Colon (tissue), 2 donors: ENCODE data around the gene BYSL.
"Not testable (repeated sequence)": the region's sequence is repeated elsewhere in the genome, so short reads cannot be mapped to it uniquely, and the experiment has no call there.

ENCODE experiments used
- FAIRE-seq: peaks from 2 replicates; lab custom pipeline; 2012; peaks lifted over from hg19 to GRCh38; lab: Jason Lieb, UNC
- donor health status: control.
- donor health status: control.

Gene BYSL

DNA sequence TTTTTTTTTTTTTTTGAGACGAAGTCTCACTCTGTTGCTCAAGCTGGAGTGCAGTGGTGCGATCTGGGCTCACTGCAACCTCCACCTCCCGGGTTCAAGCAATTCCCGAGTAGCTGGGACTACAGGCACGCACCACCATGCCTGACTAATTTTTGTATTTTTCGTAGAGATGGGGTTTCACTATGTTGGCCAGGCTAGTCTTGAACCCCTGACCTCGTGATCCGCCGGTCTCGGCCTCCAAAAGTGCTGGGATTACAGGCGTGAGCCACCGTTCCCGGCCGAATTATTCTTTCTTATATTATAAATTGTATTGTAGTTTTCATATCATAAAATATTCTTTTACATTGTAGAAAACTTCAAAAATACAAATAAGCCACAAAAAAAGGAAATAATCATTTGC lies 21.6 kb downstream of the BYSL start:
- not testable (repeated sequence) for FAIRE-seq

DNA sequence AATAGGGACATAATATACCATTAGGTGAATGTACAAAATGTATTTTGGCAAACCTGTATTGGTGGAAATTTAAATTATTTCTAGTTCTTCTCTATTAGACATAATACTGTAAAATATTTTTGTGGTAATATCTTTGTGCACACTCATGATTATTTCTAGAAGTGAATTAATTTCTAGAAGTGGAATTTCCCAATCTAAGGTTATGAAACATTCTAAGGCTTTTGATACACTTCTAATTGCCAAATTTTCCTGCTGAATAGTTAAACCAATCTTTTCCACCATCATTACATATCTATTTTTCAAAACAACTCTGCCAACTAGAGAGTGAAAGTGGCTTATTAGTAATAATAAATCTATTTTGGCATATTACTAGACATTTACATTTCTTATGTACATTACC lies 22.2 kb downstream of the BYSL start:
- FAIRE-seq: no peak

DNA sequence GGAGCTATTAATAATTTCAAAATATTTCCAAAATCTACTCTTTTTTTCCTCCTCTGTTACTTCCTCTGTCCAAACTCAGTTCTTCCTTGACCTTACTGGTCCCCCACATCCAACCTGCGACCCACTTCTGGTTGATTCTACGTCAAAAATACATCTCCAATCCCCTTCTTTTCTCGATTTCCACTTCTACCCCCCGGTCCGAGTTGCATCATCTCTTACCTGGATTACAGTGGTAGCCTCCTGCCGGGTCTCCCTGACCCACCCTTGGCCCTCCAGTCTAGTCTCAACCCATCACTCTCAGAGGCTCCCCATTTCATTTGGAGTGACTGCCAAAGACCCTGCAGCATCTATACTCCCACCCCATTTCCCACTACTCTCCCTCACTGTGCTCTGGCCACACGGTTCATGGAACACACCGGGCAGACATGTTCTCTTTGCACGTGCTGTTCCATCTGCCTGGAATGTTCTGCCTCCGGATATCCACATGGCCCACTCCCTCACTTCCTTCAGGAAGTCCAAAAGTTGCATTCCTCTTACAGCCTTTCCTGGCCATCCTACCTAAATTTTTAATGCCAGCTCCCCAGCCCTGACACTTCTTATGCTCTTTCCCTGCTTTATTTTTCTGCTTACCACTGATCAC lies 26.4 kb downstream of the BYSL start:
- no peak for FAIRE-seq

DNA sequence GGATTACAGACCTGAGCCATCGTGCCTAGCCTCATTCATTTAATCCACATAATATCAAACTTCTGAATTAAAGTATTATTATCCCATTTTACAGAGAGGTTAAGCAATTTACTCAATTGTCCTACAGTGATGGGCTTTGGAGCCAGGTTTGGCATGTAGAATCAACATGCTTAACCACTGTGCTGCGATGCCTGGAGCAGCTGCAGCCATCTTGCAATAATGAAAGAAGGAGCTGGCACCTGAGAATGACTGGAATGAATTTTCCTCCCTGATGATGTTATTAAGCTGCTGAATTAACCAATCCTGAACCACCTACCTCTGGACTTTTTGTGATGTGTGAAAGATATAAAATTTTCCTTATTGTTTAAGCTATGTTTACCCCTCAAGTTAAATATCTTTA lies 33.4 kb downstream of the BYSL start:
- FAIRE-seq: no peak

DNA sequence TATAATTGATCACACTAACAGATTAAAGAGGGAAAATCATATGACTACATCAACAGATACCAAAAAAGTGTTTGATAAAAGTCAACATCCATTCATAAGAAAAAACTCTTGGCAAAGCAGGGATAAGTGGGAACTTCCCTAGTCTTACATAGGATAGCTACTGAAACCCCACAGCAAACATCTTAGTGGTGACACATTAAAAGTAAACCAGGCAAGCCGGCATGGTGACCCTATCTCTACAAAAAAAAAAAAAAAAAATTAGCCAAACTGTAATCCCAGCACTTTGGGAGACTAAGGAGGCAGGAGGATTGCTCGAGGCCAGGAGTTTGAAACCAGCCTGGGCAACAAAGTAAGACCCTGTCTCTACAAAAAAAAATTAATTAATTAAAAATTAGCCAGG lies 34.1 kb downstream of the BYSL start:
- FAIRE-seq: no peak

DNA sequence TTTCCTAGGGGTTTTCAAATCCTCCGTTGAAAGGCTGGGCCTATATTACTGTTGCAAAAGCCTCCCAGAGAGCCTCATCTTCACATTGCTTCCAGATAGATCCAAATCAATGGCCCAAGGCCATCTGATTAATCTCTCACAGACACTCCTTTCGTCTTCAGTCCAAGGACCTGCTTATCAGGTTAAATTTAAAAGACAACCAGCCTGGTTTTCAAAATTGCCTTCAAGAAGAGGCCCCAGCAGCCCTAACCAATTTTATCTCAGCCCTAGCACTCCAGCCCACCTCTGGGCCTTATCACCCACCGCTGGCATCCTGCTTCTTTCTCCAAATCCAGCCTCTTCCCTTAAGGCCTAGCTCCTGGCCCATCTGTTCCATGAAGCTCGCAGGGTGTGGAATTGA lies 35.8 kb downstream of the BYSL start:
- FAIRE-seq: no peak

DNA sequence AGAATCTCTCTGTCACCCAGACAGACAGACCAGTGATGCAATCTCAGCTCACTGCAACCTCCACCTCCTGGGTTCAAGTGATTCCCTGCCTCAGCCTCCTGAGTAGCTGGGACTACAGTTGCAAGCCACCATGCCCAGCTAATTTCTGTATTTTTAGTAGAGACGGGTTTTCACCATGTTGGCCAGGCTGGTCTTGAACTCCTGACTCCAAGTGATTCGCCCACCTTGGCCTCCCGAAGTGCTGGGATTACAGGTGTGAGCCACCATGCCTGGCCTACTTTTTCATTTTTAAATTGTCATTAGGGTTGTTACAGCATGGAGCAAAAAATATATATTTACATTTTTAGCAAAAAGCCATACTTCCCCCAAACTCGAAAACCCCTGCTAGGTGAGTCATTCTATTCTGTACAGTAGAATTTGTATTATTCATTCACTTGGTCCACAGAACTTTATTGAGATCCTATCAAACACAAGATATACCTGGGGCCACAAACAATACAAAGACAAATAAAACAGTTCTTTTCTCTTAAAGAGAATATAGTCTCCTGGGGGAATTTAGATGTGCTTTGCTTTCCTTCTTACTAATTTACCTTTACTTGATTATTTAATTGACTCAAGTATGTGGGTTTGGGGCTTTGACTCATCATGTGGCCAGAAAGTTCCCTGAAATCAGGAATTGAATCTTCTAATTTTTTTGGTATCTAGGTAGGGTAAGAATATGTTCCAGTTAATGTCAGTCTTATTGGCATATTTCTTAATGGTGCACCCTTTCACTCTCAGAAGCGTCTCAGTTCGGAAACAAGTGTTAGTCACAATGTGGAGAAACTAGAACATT lies 36.9 kb downstream of the BYSL start:
- FAIRE-seq: no peak

DNA sequence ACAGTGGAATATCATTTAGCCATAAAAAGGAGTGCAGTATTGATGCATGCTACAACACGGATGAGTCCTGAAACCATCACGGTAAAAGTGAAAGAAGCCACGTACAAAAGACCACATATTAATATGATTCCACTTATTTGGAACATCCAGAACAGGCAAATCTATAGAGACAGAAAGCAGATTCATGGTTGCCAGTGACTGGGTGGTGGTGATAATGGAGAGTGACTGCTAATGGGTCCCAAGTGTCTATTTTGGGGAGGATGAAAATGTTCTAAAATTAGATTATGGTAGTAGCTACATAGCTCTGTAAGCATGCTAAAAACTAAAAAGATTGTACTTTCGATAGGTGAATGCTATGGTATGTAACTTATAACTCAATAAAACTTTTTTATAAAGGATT lies 38.7 kb downstream of the BYSL start:
- no peak for FAIRE-seq

DNA sequence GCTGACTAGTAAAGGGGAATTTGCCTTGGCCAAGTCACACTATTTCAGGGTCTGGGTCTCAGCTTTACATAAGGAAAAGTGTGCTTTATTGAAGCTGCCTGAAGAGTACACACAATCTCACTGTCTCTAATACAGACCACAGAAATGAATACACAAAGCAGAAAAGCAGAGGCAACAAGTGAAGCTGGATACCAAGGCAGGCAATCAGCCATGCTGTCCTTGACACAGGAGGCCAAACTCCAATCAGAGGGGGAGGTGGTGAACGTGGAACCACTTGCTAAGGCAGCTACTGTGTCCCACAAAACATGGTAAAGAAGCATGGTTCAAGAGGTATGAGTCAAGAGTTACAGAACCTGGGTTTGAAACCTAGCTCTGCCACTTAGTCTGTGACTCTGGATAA lies 42.1 kb downstream of the BYSL start:
- no peak for FAIRE-seq

DNA sequence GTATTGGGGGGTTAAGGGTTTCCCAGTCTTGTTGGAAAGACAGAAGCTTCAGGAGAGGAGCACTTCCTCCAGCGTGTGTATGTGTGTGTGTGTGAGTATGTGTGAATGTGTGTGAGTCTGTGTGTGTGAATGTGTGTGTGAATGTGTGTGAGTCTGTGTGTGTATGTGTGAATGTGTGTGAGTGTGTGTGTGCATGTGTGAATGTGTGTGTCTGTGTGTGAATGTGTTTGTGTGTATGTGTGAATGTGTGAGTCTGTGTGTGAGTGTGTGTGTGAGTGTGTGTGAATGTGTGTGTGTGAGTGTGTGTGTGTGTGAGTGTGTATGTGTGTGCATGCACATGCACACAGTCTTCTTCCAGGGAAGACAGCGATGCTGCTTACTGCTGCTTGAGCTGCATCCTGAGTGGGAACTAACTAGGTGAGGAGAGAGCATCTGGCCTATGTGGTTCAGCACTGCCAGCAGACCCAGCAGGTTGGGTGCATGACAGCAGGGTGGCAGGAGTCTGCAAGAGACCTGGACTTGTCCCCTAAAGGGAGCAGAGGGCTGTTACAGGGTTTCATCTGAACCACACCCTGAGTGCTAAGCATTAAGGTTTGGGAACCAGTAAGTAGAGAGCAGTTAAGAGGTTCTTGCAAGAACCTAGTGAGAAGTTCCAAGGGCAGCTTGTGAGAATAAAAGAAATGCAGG lies 43.0 kb downstream of the BYSL start:
- FAIRE-seq: no peak

DNA sequence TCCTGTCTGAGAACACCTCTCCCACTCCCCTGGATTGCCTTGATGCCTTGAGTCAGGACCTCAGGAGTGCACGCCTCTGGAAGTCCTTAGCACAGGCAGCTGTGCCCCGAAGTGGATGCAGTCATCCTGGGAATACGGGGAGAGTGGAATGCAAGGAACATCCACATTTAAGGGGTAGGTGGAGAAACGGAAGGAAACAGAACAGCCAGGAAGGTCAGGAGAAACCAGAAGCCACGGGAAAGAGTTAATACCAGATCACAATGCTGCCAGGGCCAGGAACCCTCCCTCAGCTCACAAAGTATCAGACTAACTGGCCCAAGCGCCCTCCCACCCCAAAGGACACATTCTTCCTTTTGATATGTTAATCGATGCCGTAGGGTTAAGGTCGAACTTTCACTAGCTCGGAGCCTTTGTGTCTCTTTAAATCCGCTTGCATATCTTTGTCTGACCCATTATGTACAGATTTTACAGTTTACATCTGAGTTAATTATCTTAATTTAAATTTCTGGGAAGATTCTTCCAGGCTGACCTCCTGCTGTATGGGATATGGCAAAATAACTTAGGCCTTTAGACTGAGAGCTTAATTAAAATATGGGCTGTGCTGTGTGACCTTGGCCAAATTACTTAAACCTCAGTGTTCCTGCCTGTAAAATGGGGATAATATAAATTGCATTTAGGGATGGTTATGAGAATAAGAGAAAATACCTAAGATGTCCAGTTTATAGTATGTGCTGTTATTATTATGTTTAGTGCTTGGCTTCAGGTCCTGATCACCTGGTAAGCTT lies 44.3 kb downstream of the BYSL start:
- FAIRE-seq: no peak

DNA sequence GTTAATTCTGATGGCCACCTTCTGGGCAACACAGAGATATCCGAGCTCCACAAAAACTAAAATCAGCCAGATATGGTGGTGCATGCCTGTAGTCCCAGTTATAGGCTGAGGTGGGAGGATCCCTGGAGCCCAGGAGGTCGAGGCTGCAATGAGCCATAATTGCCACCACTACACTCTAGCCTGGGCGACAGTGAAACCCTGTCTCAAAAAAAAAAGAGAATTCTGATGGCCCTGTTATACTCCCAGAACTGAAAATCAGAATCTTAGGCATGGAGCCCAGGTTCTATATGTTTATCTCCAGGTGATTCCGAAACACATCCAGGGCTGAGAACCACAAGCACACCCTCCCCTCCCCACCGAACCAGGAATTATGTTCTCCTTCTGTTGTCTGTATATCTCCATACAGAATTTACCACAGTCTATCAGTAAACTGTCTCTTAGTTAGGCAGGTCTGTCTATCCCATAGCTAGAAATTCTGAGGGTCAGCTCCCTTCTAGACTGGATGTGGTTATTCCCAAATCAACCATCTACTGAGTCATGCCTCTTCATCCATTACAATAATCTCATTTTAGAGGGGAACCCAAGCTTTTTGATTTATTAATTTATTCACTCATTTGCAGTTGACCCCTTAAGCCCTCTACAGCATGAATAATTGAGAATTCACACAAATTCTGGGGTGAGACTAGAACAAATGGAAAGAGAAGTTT lies 45.1 kb downstream of the BYSL start:
- no peak for FAIRE-seq

DNA sequence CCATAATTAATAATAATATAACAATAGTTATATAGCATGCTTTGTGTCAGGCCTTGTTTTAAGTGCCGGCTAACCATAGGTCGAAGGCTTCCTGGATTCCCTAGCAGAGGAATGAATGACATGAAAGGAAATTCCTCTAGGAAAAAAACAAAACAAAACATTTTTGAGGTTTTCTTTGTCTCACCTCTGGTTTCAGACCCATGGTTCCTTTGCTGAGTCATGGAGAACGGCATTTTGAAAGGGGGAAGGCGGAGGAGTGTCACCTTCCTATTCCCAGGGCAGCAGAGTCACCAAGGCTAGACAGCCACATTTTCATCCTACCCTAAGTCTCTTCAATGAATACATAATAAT lies 45.6 kb downstream of the BYSL start:
- FAIRE-seq: no peak

DNA sequence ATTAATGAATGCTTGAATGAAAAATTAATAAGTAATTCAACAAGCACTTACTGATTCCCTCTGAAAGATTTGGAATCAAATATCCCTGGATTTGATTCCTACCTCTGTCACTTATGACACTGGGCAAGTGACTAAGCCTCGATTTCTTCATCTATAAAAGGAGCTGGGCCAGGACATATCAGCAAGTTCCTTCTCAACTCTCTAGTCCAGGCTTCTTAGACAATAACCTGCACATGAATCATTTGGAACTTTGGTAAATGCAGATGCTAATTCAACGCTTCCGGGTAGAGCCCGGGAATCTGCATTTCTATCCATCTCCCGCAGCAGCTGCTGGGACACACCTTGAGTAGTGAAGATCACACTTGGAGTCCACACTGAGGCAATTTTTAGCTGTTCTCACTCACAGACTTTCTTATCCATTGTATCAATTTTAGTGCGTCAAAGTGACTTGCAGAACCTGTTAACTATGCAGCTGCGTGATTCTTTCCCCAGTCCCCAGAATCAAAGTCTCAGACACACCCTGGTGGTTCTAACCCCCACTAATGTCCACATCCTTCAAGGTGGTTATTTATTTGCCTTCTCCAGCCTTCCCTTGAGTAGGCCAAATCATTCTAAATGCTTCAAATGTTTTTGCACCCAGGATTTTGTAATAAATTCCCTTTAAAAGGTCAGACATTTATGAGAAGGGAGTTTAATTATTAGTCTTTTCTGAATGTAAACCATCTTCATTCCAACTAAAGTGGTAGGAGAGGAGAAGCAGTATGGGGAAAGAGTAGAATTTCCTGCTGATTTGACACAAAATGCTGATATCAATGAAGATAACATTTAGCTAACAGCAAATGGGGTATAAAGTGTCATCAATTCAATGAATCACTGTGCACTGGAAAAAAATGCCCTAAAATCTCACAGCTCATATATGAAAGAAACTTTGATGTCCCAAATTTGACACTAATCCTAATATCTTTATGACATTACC lies 46.3 kb downstream of the BYSL start:
- FAIRE-seq: no peak

DNA sequence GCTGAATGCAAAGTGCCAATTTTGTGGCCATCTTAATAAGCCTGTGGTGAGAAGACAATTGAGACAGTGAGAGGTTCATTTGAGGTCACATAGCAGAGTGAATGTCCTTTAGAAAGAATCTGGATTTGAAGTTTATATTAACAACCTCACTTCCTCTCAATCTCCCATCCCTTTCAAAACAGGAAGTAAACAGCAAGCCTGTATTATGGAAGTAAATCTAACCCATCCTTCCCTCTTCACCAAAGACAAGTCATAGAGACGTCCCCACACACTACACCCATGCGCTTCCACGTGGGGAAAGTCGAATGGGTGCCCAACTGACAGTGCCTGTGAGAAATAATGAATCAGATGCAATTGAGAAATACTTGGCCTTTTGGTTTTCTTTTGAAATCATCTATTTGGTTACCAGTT lies 49.1 kb downstream of the BYSL start:
- no peak for FAIRE-seq

DNA sequence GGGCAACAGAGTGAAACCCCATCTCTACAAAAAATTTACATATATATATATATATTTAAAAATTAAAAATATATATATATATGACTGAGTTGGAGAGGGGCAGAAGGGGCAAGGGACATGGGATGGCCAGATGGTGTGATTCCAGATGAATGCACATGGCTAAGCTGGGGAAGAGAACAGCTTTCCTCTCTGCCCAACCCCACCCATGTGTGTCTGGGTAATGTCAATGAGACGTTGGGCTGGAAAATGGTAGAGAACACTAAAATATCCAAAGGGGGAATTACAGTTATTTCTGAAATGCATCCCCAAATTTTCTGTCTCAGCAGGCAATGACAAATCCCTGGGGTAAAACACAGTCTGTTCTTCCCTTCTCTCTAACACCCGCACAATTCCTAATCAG lies 51.5 kb downstream of the BYSL start:
- no peak for FAIRE-seq

DNA sequence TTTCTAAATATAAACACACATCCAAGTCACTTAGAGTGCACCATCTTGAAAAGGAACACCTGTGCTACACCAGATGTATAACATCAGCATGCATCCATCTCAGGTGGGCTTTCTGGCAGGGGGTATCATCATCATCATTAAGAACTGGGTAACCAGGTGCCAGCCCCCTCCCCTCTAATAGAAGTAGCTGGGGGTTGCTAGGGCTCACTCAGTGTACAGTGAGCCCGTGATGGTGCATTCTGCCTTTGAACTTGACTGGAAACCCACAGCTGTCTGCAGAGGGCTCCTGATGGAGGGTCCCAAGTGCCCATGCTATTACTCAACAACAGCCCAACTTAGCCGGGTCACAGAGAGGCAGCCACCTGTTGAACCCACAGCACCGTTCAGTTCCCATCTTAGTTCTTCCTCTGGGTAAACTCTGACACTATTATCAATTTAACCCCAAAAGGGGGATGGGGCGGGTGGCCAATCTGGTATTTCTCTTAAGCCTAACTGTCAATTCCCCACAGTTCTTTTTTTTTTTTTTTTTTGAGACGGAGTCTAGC lies 53.1 kb downstream of the BYSL start:
- FAIRE-seq: no peak

DNA sequence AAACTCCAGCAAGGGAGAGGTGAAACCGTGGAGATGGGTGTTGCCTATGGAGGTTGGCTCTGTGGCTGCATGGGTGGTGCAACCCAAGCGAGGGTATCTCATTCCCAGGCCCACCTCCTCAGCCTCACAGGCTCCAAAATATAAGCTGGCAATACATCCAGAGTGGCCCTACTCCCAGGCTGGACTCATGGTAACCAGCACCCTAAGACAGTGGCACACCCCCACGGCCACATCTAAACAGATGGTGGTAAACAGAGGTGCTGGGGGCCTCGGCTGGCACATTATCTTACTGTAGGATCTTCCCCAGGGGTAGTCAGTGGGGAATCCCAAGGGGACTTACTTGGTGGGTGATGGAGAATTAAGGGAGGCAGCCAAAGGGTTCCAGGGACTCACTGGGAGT lies 54.0 kb downstream of the BYSL start:
- no peak for FAIRE-seq

DNA sequence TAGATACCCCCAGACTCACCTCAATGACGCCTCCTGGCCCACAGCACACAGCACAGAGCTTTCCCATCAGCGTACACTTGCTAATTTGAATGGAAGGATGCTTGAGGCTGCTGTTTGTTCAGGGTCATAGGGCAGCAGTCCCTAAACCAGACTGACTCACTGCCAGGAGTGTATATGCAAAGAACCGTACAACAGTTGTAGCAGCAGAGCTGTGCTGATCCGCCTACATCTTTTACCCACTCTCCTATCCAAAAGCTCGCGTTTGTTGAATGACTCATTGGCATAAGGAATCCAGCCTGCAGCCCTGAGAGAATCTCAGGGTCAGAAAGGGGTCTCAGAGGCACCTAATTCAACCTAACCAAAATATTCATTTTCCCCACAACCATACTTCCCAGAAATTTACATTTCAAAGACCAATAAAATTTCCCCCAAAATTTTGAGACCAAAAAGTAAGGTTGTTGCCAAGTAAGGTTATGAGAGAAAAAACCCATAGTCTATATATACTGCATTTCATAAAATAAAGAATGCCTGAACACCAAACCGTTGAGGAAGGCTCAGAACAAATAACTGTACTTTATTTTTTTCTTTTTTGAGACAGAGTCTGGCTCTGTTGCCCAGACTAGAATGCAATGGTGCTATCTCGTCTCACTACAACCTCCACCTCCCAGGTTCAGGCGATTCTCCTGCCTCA lies 55.6 kb downstream of the BYSL start:
- FAIRE-seq: no peak
